Heart left ventricle (tissue), 13 donors: ENCODE data around the gene JCHAIN.

Experiments
- CTCF ChIP-seq, 12 donors: fragments of 200-600 bp; sonication (generic) in 4 of 12; IDR thresholded peaks; one replicate each; pipeline versions ENCODE4 v1.5.0 to v1.8.0; 2018 to 2022; ENCODE audit warnings: antibody characterized with exemption in 12 of 12, mild to moderate bottlenecking in 5 of 12
- POLR2A ChIP-seq, 2 donors: fragments of 450-650 bp; IDR thresholded peaks; one replicate each; pipeline ENCODE4 v1.6.1; 2017; ENCODE audit warnings: antibody characterized with exemption in 2 of 2, mild to moderate bottlenecking in 2 of 2, moderate library complexity in 2 of 2
- donor health status: ischemic (EF 13 %, LVEDD 7.1; RV severe dilation, severe dysfunction).
- donor health status: DM: no; HTN: yes; CAD: no.
- donor health status: DM: no; HTN: no; CAD: no.
- donor health status: ischemic (EF 25% LVEDD 6.9; RV normal size, moderate dysfunction).
- donor health status: ischemic (EF 25% LVEDD 5.7; RV mildly dilated, moderate dysfunction).
- donor health status: ischemic (EF 35%, LVEDD 5.7; RV mildly dilated, moderate dysfunction).
- donor health status: nonischemic (EF 11% LVEDD 7.7; RV severe dilation, severe dysfunction).
- donor health status: DM: yes; HTN: yes; CAD: no.
- donor health status: PGD.
- donor health status: ischemic (EF 29% LVEDD 5.4; RV normal size, mild dysfunction).
- donor health status: nonischemic (EF 23%, LVEDD 6.1; RV moderate dilation, normal function).

GRCh38 chr4:70705183-70706043 lies 39.1 kb upstream of the JCHAIN start:
- peak in 1 of 12 donors; percentile 7 for TF ChIP-seq CTCF (IDR thresholded peaks at IDR 0.05)
- no peak for TF ChIP-seq POLR2A (IDR thresholded peaks at IDR 0.05)
